ENCODE data around the gene ATG7. TPM values are rescaled to one million over a fixed set of nuclear protein-coding genes. Genes with fewer than 3 reads are reported as not detected.
A peak's percentile ranks its signal among the peaks of the same experiment; 100 is the strongest.

Gene ATG7
- total and polyA plus RNA-seq, 8 donors, result 25.0 to 73.3 (median 29.6) TPM

DNA sequence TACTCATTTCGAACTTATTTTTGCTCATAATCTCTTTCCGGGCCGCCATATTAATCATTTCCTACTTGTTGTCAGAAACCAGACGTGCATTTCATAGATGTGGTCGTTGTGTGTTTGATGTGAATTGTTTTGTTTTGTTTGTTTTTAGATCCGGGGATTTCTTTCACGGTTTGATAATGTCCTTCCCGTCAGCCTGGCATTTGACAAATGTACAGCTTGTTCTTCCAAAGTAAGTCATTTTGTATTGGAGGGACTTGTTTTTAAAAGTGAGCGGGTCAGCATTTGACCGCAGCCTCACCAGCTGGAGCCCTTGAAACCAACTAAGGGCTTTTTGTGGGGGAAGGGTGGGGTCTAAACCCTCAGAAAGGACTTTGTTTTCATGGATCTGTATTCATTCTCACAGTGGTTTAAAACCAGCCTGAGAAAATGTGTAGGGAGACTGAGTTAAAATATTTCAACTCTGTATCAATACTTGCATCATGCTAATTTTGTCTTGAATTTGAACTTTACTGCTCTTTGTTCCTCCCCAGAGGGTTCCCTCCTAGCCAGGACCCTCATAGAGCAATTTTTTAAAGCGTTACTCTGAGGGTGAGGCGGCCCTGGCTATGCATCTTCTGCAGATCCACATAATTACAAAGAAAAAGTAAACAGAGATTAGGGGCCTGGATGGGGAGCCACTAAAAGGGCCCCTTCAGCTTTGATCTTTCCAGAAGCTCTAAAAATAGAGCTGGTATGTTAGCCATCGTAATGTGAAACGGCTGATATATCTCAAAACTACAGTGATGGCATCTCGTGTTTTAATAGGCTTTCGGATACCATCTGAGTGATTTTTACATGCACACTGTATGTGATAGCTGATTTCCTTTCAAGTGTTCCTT, 107.9 kb downstream of the ATG7 start:
- DNase-seq (peak in 1 of 4 donors; percentile 48), ATAC-seq (no peak)
- Histone ChIP-seq H3K4me1 (peaks cover 0 to 4% of the 10 kb centered on the region in 2 donors), H3K4me3 (no peak overlapping the region), H3K9me3 (no peaks in the 10 kb centered on the region), H3K27ac (peak overlapping the region; percentile 31 to 58), H3K36me3 (peaks cover 0 to 25% of the 10 kb centered on the region in 2 donors), H3K27me3 (no peaks in the 10 kb centered on the region)
- intact Hi-C loops (cut with DNase I), result loop anchor here in 1 of 2 donors (5.0 kb wide), 2 partner anchors 272 to 422 kb away; no protein-coding TSS in a partner anchor
- no peak for TF ChIP-seq CTCF (IDR thresholded peaks at IDR 0.05)

DNA sequence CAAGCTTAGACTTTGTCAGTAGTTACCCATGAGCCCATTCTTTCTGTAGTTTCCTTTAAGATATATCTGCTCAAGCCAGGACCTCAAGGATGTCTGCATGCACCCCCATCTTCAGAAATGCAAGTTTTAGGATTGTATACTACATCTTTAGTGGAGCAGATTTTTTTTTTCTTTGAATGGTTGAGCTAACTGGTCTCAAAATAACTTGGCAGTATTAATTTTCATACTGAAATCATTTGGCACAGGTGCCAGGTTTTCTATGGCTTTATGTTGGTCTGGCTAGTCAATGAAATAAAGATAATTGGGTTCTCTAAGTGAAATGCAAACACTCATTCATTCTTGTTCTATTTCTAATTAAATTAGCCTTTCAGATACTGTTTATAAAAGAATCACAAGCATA, 108.9 kb downstream of the ATG7 start:
- H3K9me3 ChIP-seq, result no peaks in the 10 kb centered on the region
- ATAC-seq, result no peak

DNA sequence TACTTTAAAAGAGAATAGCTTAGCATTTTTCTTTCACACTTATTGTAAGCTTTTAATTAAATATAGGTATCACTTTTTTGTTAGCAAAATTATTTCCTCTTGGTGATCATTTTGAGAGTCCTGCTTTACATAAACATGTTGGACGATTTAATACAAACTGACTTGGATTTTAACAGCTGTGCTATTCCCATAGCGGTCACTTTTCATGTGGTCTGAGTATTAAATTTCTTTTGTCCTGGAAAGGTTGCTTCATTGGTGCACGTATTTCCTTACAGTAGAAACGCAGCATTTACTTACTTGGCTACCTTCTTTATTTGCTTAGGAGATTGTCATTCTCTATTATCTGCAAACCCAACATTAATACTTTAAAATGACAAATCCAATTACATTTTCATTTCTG, 109.4 kb downstream of the ATG7 start:
- H3K36me3 ChIP-seq, result peaks cover 0 to 22% of the 10 kb centered on the region in 2 donors
- no peak overlapping the region for H3K4me3 ChIP-seq
- peaks cover 5 to 7% of the 10 kb centered on the region in 2 donors for H3K4me1 ChIP-seq
- no peaks in the 10 kb centered on the region for H3K27me3 ChIP-seq
- ATAC-seq (no peak), DNase-seq (peak in 1 of 4 donors; percentile 45)
- no peak overlapping the region for H3K27ac ChIP-seq
- TF ChIP-seq CTCF (IDR thresholded peaks at IDR 0.05), result no peak
- intact Hi-C loops (cut with DNase I), result no loop called here
- no peaks in the 10 kb centered on the region for H3K9me3 ChIP-seq

More for the DNA sequence above, 108.9 kb downstream of the ATG7 start:
- Histone ChIP-seq H3K4me1 (peaks cover 3 to 4% of the 10 kb centered on the region in 2 donors), H3K4me3 (no peak overlapping the region), H3K36me3 (peaks cover 0 to 25% of the 10 kb centered on the region in 2 donors), H3K27me3 (no peaks in the 10 kb centered on the region), H3K27ac (no peak overlapping the region)
- no peak for TF ChIP-seq CTCF (IDR thresholded peaks at IDR 0.05)
- intact Hi-C loops (cut with DNase I), result no loop called here
- DNase-seq, result no peak

- Histone ChIP-seq H3K36me3 (peaks cover 0 to 16% of the 10 kb centered on the region in 2 donors), H3K4me3 (no peak overlapping the region), H3K4me1 (peaks cover 7 to 10% of the 10 kb centered on the region in 2 donors), H3K27me3 (no peaks in the 10 kb centered on the region), H3K9me3 (no peaks in the 10 kb centered on the region), H3K27ac (no peak overlapping the region)
- TF ChIP-seq CTCF (IDR thresholded peaks at IDR 0.05), result no peak
- ATAC-seq (no peak), DNase-seq (no peak)
- intact Hi-C loops (cut with DNase I), result no loop called here
These were observed 110.0 kb downstream of the ATG7 start for GRCh38 chr3:11382146-11382745.

DNA sequence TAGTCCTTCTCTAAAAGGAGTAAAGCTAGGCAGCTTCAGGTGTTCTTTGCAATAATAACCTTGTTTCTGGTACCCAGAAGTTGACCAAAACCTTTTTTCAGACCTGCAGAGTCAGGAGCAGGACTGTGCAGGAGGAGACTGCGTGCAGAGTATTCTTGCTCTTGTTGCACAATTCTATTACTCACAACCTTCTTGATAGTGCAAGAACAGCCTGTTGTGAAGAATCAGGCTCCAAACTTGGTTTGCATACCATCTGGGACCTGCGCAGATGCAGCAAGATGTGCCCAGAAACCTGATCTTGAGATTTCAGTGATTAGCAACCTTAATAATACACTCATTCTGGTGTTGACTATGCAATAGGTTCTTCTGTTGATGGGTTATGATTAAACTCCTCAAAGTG, 111.9 kb downstream of the ATG7 start:
- ATAC-seq, result no peak
- Histone ChIP-seq H3K27me3 (no peaks in the 10 kb centered on the region), H3K9me3 (no peaks in the 10 kb centered on the region), H3K4me1 (peaks cover 7 to 10% of the 10 kb centered on the region in 2 donors), H3K4me3 (no peak overlapping the region), H3K36me3 (peaks cover 0 to 28% of the 10 kb centered on the region in 2 donors), H3K27ac (no peak overlapping the region)
- no peak for TF ChIP-seq CTCF (IDR thresholded peaks at IDR 0.05)
- no peak for DNase-seq
- intact Hi-C loops (cut with DNase I), result no loop called here
